ENCODE data around the gene SAP30L. TPM values are rescaled to one million over a fixed set of nuclear protein-coding genes. Genes with fewer than 3 reads are reported as not detected.

SAP30L gene
- total RNA-seq, 1 experiment from 2014 or later = 53.0 TPM

GRCh38 chr5:154484393-154485095, 38.7 kb downstream of the SAP30L start:
- CTCF ChIA-PET = no interaction called here
- intact Hi-C loops (cut with micrococcal nuclease; ENCODE audit: unreplicated experiment) = no loop called here

DNA sequence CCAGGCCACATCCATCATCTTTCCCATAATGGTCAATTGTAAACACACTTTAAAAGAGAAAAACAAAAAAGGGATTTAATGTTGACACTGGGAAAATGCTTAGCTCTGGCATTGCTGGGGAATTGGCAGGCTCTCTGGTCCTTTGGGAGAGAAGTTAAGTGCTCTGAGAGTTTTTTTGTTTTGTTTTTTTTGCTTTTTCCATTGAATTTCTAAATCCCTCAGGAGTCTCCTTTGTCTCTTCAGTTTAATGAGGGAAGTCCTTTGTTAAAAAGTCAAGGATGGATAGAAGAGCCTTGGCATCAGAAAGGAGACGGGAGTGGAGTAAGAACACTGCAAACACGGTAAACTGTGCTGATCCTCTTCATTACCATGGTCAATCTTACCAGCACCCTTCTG, 39.3 kb downstream of the SAP30L start:
- BruUV-seq (replicated peaks) = no TSS peak
- Histone ChIP-seq H3K27me3 (ENCODE audit: insufficient read depth, low read depth) (peaks cover 66% of the 10 kb centered on the region), H3K4me3 (no peak overlapping the region), H3K36me3 (ENCODE audit: low read depth) (no peaks in the 10 kb centered on the region), H3K9me3 (ENCODE audit: insufficient read depth, low read depth) (no peaks in the 10 kb centered on the region), H3K4me2 (no peak overlapping the region), H2AFZ (no peak overlapping the region), H3K4me1 (replicated peaks; ENCODE audit: insufficient read depth) (no peaks in the 10 kb centered on the region), H3F3A (ENCODE audit: insufficient read depth, low read depth) (no peaks in the 10 kb centered on the region), H3K79me2 (ENCODE audit: low read depth) (no peaks in the 10 kb centered on the region), H4K20me1 (ENCODE audit: insufficient read depth) (no peaks in the 10 kb centered on the region), H3K9me2 (ENCODE audit: insufficient read depth) (no peaks in the 10 kb centered on the region), H3K27ac (no peak overlapping the region)
- ChIA-PET POLR2A (ENCODE audit: unreplicated experiment) (no interaction called here), CTCF (no interaction called here)
- TF ChIP-seq EZH2 (IDR thresholded peaks at IDR 0.05; ENCODE audit: low read depth) (no peak), CTCF (conservative IDR thresholded peaks at IDR 0.05) (no peak)
- intact Hi-C loops (cut with micrococcal nuclease; ENCODE audit: unreplicated experiment) = no loop called here
- no peak for DNase-seq

More at GRCh38 chr5:154484393-154485095, 38.7 kb downstream of the SAP30L start:
- Histone ChIP-seq H3K4me3 (no peak overlapping the region), H4K20me1 (ENCODE audit: insufficient read depth) (no peaks in the 10 kb centered on the region), H3K9me2 (ENCODE audit: insufficient read depth) (no peaks in the 10 kb centered on the region), H3K9me3 (ENCODE audit: insufficient read depth, low read depth) (no peaks in the 10 kb centered on the region), H2AFZ (no peak overlapping the region), H3K4me2 (no peak overlapping the region), H3K79me2 (ENCODE audit: low read depth) (no peaks in the 10 kb centered on the region), H3K36me3 (ENCODE audit: low read depth) (no peaks in the 10 kb centered on the region), H3K27me3 (ENCODE audit: insufficient read depth, low read depth) (peaks cover 71% of the 10 kb centered on the region), H3F3A (ENCODE audit: insufficient read depth, low read depth) (no peaks in the 10 kb centered on the region), H3K27ac (no peak overlapping the region), H3K4me1 (replicated peaks; ENCODE audit: insufficient read depth) (no peaks in the 10 kb centered on the region)
- POLR2A ChIA-PET (ENCODE audit: unreplicated experiment) = no interaction called here
- TF ChIP-seq CTCF (conservative IDR thresholded peaks at IDR 0.05) = no peak
- no peak for TF ChIP-seq EZH2 (IDR thresholded peaks at IDR 0.05; ENCODE audit: low read depth)
- no TSS peak for BruUV-seq (replicated peaks)
- DNase-seq = no peak

DNA sequence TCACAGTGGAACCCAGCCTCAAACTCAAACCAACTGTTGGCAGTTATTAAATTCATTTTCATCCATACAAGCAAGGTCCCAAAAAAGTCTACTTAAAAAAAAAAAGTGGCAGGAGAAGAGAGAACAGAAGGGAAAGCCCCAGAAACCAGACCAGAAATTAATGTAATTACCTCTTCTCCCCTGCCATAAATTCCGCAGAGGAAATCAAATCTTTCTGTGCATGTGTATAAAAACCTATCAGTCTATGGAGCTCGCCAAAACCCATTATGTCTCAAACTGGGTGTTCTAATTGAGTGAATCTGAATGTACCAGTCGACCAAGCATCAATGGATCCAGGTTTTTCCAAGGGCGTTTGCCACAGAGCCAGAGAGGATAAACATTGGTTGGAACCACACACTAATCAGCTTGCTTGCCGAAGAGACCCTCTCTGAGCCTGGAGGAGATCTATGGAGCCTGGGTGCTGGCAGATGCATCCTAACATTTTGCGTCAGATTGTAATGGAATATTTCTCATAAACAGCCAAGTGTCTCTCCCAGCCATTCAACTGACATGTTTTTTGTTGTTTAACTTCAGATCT, 40.1 kb downstream of the SAP30L start:
- H3K4me1 ChIP-seq (replicated peaks; ENCODE audit: insufficient read depth) = no peaks in the 10 kb centered on the region
- no peaks in the 10 kb centered on the region for H3F3A ChIP-seq (ENCODE audit: insufficient read depth, low read depth)
- DNase-seq = no peak
- peaks cover 58% of the 10 kb centered on the region for H3K27me3 ChIP-seq (ENCODE audit: insufficient read depth, low read depth)
- no peaks in the 10 kb centered on the region for H4K20me1 ChIP-seq (ENCODE audit: insufficient read depth)
- no peaks in the 10 kb centered on the region for H3K79me2 ChIP-seq (ENCODE audit: low read depth)
- no TSS peak for BruUV-seq (replicated peaks)
- no peak overlapping the region for H3K4me2 ChIP-seq
- no peak for TF ChIP-seq CTCF (conservative IDR thresholded peaks at IDR 0.05)
- TF ChIP-seq EZH2 (IDR thresholded peaks at IDR 0.05; ENCODE audit: low read depth) = no peak
- intact Hi-C loops (cut with micrococcal nuclease; ENCODE audit: unreplicated experiment) = no loop called here
- no peaks in the 10 kb centered on the region for H3K9me3 ChIP-seq (ENCODE audit: insufficient read depth, low read depth)
- no peak overlapping the region for H2AFZ ChIP-seq
- no peaks in the 10 kb centered on the region for H3K9me2 ChIP-seq (ENCODE audit: insufficient read depth)
- ChIA-PET CTCF (no interaction called here), POLR2A (ENCODE audit: unreplicated experiment) (no interaction called here)
- H3K27ac ChIP-seq = no peak overlapping the region
- H3K4me3 ChIP-seq = no peak overlapping the region
- no peaks in the 10 kb centered on the region for H3K36me3 ChIP-seq (ENCODE audit: low read depth)

Measured in PC-9 (cell line).